Endothelial cell of umbilical vein (primary cell): ENCODE measurements around the gene NGRN. TPM values are rescaled to one million over a fixed set of nuclear protein-coding genes. Genes with fewer than 3 reads are reported as not detected.

ENCODE experiments used
- Bru-seq: library from RNA; stranded (reverse); fragments of 400-500 nt; gene quantifications from one replicate; lab custom pipeline; 2021; lab: Mats Ljungman, UMichigan
- BruChase-seq, 2 experiments: library from RNA; stranded (reverse); fragments of 400-500 nt; gene quantifications; one replicate each; lab custom pipeline; 2021; lab: Mats Ljungman, UMichigan
- BruUV-seq: library from RNA; stranded (reverse); fragments of 400-500 nt; replicated peaks from 2 replicates; lab custom pipeline; 2021; lab: Mats Ljungman, UMichigan
- CTCF ChIA-PET: fragments of 300-600, 350-600 bp; sonication (Branson Sonifier 250); formaldehyde crosslinking; loops from one replicate; lab custom pipeline; 2021; ENCODE audit warnings: antibody characterized with exemption, inconsistent platforms; lab: Charles Lee
- POLR2A ChIA-PET: fragments of 300-600, 350-600 bp; sonication (Branson Sonifier 250); formaldehyde crosslinking; loops from one replicate; lab custom pipeline; 2021; ENCODE audit warnings: antibody characterized with exemption, inconsistent platforms; lab: Charles Lee
- DNase-seq: peaks from one replicate; pipeline ENCODE4 v3.0.0-alpha.2; 2011; ENCODE audit warnings: low read depth, low spot score
- FAIRE-seq: peaks from 2 replicates; lab custom pipeline; 2011; peaks lifted over from hg19 to GRCh38; lab: Jason Lieb, UNC
- H2AFZ ChIP-seq: 2 replicates; pipeline ENCODE4 v1.6.0; 2012; ENCODE audit warnings: low read depth, low read length, control low read depth, inconsistent platforms
- H3K27ac ChIP-seq: 2 replicates; pipeline ENCODE4 v1.5.1; 2011; ENCODE audit warnings: low read depth, mild to moderate bottlenecking, control low read depth, low read length, moderate library complexity; ENCODE audit not compliant: insufficient read depth
- H3K27me3 ChIP-seq, 2 experiments: 2 replicates each; pipeline versions ENCODE4 v1.6.0 to v1.6.1; 2011; ENCODE audit warnings: low read length in 2 of 2, mixed read lengths in 1 of 2; ENCODE audit not compliant: control insufficient read depth in 2 of 2, insufficient read depth in 2 of 2
- H3K36me3 ChIP-seq, 2 experiments: 2 replicates in 1 of 2; 3 replicates in 1 of 2; pipeline ENCODE4 v1.5.1; 2011; ENCODE audit warnings: low read length in 2 of 2, mild to moderate bottlenecking in 1 of 2, moderate library complexity in 1 of 2; ENCODE audit not compliant: control insufficient read depth in 2 of 2, insufficient read depth in 2 of 2; ENCODE audit errors: extremely low read depth in 1 of 2
- H3K4me1 ChIP-seq: 3 replicates; pipeline ENCODE4 v1.5.1; 2011; ENCODE audit warnings: mild to moderate bottlenecking, low read length; ENCODE audit not compliant: control insufficient read depth, insufficient read depth; ENCODE audit errors: extremely low read depth
- H3K4me2 ChIP-seq: 2 replicates; pipeline ENCODE4 v1.6.1; 2011; ENCODE audit warnings: low read length, control low read depth, mixed read lengths; ENCODE audit not compliant: insufficient read depth
- H3K4me3 ChIP-seq, 3 experiments: fragments of 200-600 bp in 1 of 3; sonication (generic), shearing (Covaris generic) in 1 of 3; replicated peaks in 1 of 3; 2 replicates each; pipeline ENCODE4 v1.5.1; 2011 to 2016; ENCODE audit warnings: control low read depth in 3 of 3, low read length in 3 of 3, mild to moderate bottlenecking in 2 of 3, inconsistent platforms in 1 of 3, low read depth in 1 of 3, moderate library complexity in 1 of 3; ENCODE audit not compliant: insufficient read depth in 1 of 3
- H3K79me2 ChIP-seq: 2 replicates; pipeline ENCODE4 v1.6.0; 2012; ENCODE audit warnings: low read length, inconsistent platforms; ENCODE audit not compliant: control insufficient read depth, insufficient read depth
- H3K9ac ChIP-seq: replicated peaks from 2 replicates; pipeline ENCODE3; 2011; ENCODE audit warnings: low read length, control low read depth; ENCODE audit not compliant: insufficient read depth; ENCODE audit errors: extremely low read depth
- H3K9me1 ChIP-seq: replicated peaks from 3 replicates; pipeline ENCODE4 v1.6.0; 2011; ENCODE audit warnings: mild to moderate bottlenecking, low read length; ENCODE audit not compliant: control insufficient read depth, insufficient read depth; ENCODE audit errors: extremely low read depth
- H3K9me3 ChIP-seq: replicated peaks from 2 replicates; pipeline ENCODE4 v1.5.1; 2012; ENCODE audit warnings: low read length, inconsistent platforms; ENCODE audit not compliant: control insufficient read depth, insufficient read depth
- H4K20me1 ChIP-seq: replicated peaks from 2 replicates; pipeline ENCODE3; 2011; ENCODE audit warnings: mild to moderate bottlenecking, low read length; ENCODE audit not compliant: control insufficient read depth, insufficient read depth; ENCODE audit errors: extremely low read depth
- JUN ChIP-seq: IDR thresholded peaks from 2 replicates; pipeline ENCODE4 v1.6.1; 2011; ENCODE audit warnings: borderline replicate concordance, low read depth; ENCODE audit not compliant: insufficient read length, insufficient read depth
- MYC ChIP-seq: IDR thresholded peaks from one replicate; pipeline ENCODE4 v1.6.1; 2011; ENCODE audit warnings: mild to moderate bottlenecking, low read depth, low read length
- POLR2A ChIP-seq: IDR thresholded peaks from 2 replicates; pipeline ENCODE4 v1.6.1; 2012; ENCODE audit warnings: low read depth, mild to moderate bottlenecking, control low read depth, low read length
- POLR2AphosphoS5 ChIP-seq: IDR thresholded peaks from 2 replicates; pipeline ENCODE4 v1.6.1; 2012; ENCODE audit warnings: low read depth, mild to moderate bottlenecking, control low read depth, low read length, moderate library complexity; ENCODE audit not compliant: insufficient read depth
- dilution Hi-C: fragments of 300-500 bp; cut with MboI; formaldehyde crosslinking; loops from one replicate; pipeline ENCODE4 v1.15.0; 2019; ENCODE audit warnings: low sequenced_read_pairs; ENCODE audit not compliant: extremely low pct_ligation_motif_present
- intact Hi-C: fragments of 100-400 bp; cut with micrococcal nuclease; formaldehyde crosslinking; loops from one replicate; pipeline ENCODE4 v1.10.0; 2022
- long read RNA-seq: library from polyadenylated mRNA; stranded (forward); transcript quantifications from one replicate; pipeline ENCODE4 v2.0.0, GENCODE V29; 2021
- polyA minus RNA-seq, 3 experiments: library from RNA; depleted of rRNA, polyadenylated mRNA; stranded (reverse); fragments of >200 nt; gene quantifications; 1 replicate in 1 of 3; 2 replicates in 2 of 3; pipeline ENCODE4 v1.2.3, GENCODE V29; 2011
- polyA plus RNA-seq, 4 experiments: library from polyadenylated mRNA; depleted of rRNA in 3 of 4; stranded (reverse) in 3 of 4; unstranded in 1 of 4; fragments of >200 nt; gene quantifications; 2 replicates each; pipeline versions ENCODE4 v1.2.1 to v1.2.3, GENCODE V29; 2011 to 2012; ENCODE audit warnings: missing spikeins in 1 of 4
- total RNA-seq: library from RNA; stranded (reverse); gene quantifications from 2 replicates; pipeline ENCODE4 v1.2.3, GENCODE V29; 2021

Gene NGRN
- total RNA-seq (56.5 and 60.7 TPM in 2 replicates), polyA plus RNA-seq (25.7 and 28.9 TPM in 2 replicates), polyA minus RNA-seq (29.1 and 34.3 TPM in 2 replicates), Bru-seq, nascent RNA (percentile 74 among the genes with signal in this experiment), BruChase-seq, experiment 1, labeled RNA remaining after a 6-hour chase (percentile 91 among the genes with signal in this experiment), BruChase-seq, experiment 2, labeled RNA remaining after a 2-hour chase (percentile 86 among the genes with signal in this experiment)
- 37.4 and 38.4 TPM in 2 replicates for polyA plus RNA-seq (2011; cell fraction: cytosol; rRNA removed)
- polyA plus RNA-seq (2011; cell fraction: nucleus; rRNA removed): 19.0 and 25.1 TPM in 2 replicates
- polyA plus RNA-seq (2012): 41.9 and 52.3 TPM in 2 replicates
- 22.3 TPM for polyA minus RNA-seq (2011; cell fraction: cytosol; rRNA and poly(A)+ RNA removed)
- polyA minus RNA-seq (2011; cell fraction: nucleus; rRNA and poly(A)+ RNA removed): 10.8 and 13.3 TPM in 2 replicates
- long read RNA-seq, full-length matches to known transcripts: 477 of 484 reads
- long read RNA-seq, partial matches to known transcripts: 6 of 484 reads
- long read RNA-seq, other reads (novel, unspliced or antisense): 1 of 484 reads

- dilution Hi-C loops: no loop called here
These were observed at the start of gene NGRN for GRCh38 chr15:90265271-90266060. NGRN (plus strand) TSS chr15:90265672; CDS start chr15:90265713, 41 bp downstream.

More at GRCh38 chr15:90265271-90266060, at the start of gene NGRN:
- POLR2A ChIA-PET: interaction anchor here (1.1 kb wide), 1 partner anchor 32 kb away, joined by 6 read pairs; the partner anchor contains the start of genes CIB1 and GDPGP1
- H3K79me2 ChIP-seq: peaks cover 43% of the 10 kb centered on the region
- peak within 1 kb of the TSS; percentile 82 to 95 (median 85) for H3K4me3 ChIP-seq
- peaks cover 3 to 8% of the 10 kb centered on the region in 2 experiments for H3K36me3 ChIP-seq
- H3K4me2 ChIP-seq: peak within 1 kb of the TSS; percentile 98
- DNase-seq (peak; percentile 96), FAIRE-seq (peak; percentile 90)
- peak within 1 kb of the TSS; percentile 76 for H3K27ac ChIP-seq
- H3K27me3 ChIP-seq: no peaks in the 10 kb centered on the region
- BruUV-seq: TSS peak; percentile 97
- peaks cover 55% of the 10 kb centered on the region for H3K4me1 ChIP-seq
- no peaks in the 10 kb centered on the region for H4K20me1 ChIP-seq
- no peaks in the 10 kb centered on the region for H3K9me1 ChIP-seq
- H3K9ac ChIP-seq: peak within 1 kb of the TSS; percentile 84
- peak within 1 kb of the TSS; percentile 29 for H2AFZ ChIP-seq
- no peaks in the 10 kb centered on the region for H3K9me3 ChIP-seq
- CTCF ChIA-PET: interaction anchor here (0.6 to 1.2 kb wide), 7 partner anchors 16 to 129 kb away, joined by 3 to 8 read pairs (median 3); partner anchors contain the start of genes CIB1, GDPGP1, SEMA4B and TTLL13
- TF ChIP-seq POLR2AphosphoS5: peak; percentile 96
- peak; percentile 67 for TF ChIP-seq MYC
- no peak for TF ChIP-seq JUN
- peak; percentile 96 for TF ChIP-seq POLR2A
- intact Hi-C loops: loop anchor here (1.0 kb wide), 2 partner anchors 16 to 31 kb away; partner anchors contain the start of genes GDPGP1 and TTLL13
